GM18508 (cell line): ENCODE measurements around the gene GRM7.

Source experiments
- ATAC-seq: cut with Tn5 transposase; IDR thresholded peaks from one replicate; pipeline ENCODE4 v1.9.1; 2021; ENCODE audit warnings: moderate number of reproducible peaks; ENCODE audit not compliant: insufficient read depth, unreplicated experiment

GRM7 gene

GRCh38 chr3:7684182-7684715 is 823.3 kb downstream of the GRM7 start:
- no peak for ATAC-seq

- ATAC-seq = no peak
Observed at GRCh38 chr3:7687428-7688147, 826.7 kb downstream of the GRM7 start.

GRCh38 chr3:7692866-7693265 is 832.0 kb downstream of the GRM7 start:
- ATAC-seq = no peak

- ATAC-seq = no peak
Observed at GRCh38 chr3:7693976-7694375, 833.1 kb downstream of the GRM7 start.

- no peak for ATAC-seq
Observed at GRCh38 chr3:7695049-7695448, 834.1 kb downstream of the GRM7 start.

GRCh38 chr3:7696320-7696719 is 835.4 kb downstream of the GRM7 start:
- no peak for ATAC-seq

GRCh38 chr3:7697548-7697947 is 836.6 kb downstream of the GRM7 start:
- ATAC-seq = no peak

GRCh38 chr3:7700539-7700938 is 839.6 kb downstream of the GRM7 start:
- ATAC-seq = no peak

- no peak for ATAC-seq
Observed at GRCh38 chr3:7700977-7701376, 840.1 kb downstream of the GRM7 start.

- no peak for ATAC-seq
Observed at GRCh38 chr3:7707187-7707586, 846.3 kb downstream of the GRM7 start.

GRCh38 chr3:7709376-7710082 is 848.6 kb downstream of the GRM7 start:
- ATAC-seq = no peak

- ATAC-seq = no peak
Observed at GRCh38 chr3:7710284-7710683, 849.4 kb downstream of the GRM7 start.

- ATAC-seq = no peak
Observed at GRCh38 chr3:7713724-7714123, 852.8 kb downstream of the GRM7 start.

GRCh38 chr3:7720649-7721297 is 859.9 kb downstream of the GRM7 start:
- no peak for ATAC-seq

- no peak for ATAC-seq
Observed at GRCh38 chr3:7721869-7722268, 861.0 kb downstream of the GRM7 start.

GRCh38 chr3:7728566-7729519 is 867.9 kb downstream of the GRM7 start:
- ATAC-seq = no peak

GRCh38 chr3:7733933-7734332 is 873.0 kb downstream of the GRM7 start:
- ATAC-seq = no peak

GRCh38 chr3:7734456-7734855 is 873.5 kb downstream of the GRM7 start:
- ATAC-seq = no peak

GRCh38 chr3:7737263-7737662 is 876.3 kb downstream of the GRM7 start:
- ATAC-seq = no peak

GRCh38 chr3:7739754-7740153 is 878.8 kb downstream of the GRM7 start:
- ATAC-seq = no peak
